GM06990 (cell line): ENCODE measurements around the gene GHRH.

Experiments
- DNase-seq: peaks from one replicate; pipeline ENCODE4 v3.0.0-alpha.2; 2011; ENCODE audit not compliant: insufficient read length; ENCODE audit errors: extremely low read depth
- H3K27me3 ChIP-seq: replicated peaks from 2 replicates; pipeline ENCODE4 v1.6.0; 2011; ENCODE audit warnings: low read length; ENCODE audit not compliant: control insufficient read depth, insufficient read depth
- H3K36me3 ChIP-seq: 2 replicates; pipeline ENCODE4 v1.5.1; 2011; ENCODE audit warnings: low read length; ENCODE audit not compliant: control insufficient read depth, insufficient read depth
- H3K4me3 ChIP-seq: replicated peaks from 2 replicates; pipeline ENCODE4 v1.5.1; 2011; ENCODE audit warnings: low read depth, mild to moderate bottlenecking, control low read depth, low read length
- TF ChIP-seq, protein P1 (sequence below): IDR thresholded peaks from 2 replicates; pipeline ENCODE4 v1.5.1; 2011; ENCODE audit warnings: low read length, control low read depth, mild to moderate bottlenecking, inconsistent platforms; ENCODE audit not compliant: insufficient read depth, poor library complexity, severe bottlenecking

Gene GHRH

DNA sequence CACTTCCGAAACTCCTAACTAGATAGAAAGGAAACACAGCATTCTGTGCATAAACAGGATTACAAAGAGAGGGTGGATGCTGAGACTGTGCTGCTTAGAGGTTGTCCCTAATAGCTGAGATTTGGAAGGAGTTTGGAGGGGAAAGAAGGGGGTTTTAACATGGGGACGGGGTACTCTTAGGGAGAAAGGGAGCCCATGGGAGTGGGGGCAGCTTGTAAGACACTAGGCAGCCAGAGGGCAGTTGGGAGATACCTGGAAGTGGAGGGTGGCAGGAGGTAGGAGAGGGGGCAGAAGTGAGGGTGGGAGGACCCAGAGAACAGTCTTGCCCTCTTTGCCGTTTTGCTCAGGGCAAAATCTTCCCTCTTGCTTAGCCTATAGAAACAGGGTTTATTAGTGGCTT, 44.2 kb upstream of the GHRH start:
- Histone ChIP-seq H3K27me3 (no peaks in the 10 kb centered on the region), H3K36me3 (peaks cover 31% of the 10 kb centered on the region), H3K4me3 (no peak overlapping the region)
- TF ChIP-seq, protein P1, sequence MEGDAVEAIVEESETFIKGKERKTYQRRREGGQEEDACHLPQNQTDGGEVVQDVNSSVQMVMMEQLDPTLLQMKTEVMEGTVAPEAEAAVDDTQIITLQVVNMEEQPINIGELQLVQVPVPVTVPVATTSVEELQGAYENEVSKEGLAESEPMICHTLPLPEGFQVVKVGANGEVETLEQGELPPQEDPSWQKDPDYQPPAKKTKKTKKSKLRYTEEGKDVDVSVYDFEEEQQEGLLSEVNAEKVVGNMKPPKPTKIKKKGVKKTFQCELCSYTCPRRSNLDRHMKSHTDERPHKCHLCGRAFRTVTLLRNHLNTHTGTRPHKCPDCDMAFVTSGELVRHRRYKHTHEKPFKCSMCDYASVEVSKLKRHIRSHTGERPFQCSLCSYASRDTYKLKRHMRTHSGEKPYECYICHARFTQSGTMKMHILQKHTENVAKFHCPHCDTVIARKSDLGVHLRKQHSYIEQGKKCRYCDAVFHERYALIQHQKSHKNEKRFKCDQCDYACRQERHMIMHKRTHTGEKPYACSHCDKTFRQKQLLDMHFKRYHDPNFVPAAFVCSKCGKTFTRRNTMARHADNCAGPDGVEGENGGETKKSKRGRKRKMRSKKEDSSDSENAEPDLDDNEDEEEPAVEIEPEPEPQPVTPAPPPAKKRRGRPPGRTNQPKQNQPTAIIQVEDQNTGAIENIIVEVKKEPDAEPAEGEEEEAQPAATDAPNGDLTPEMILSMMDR = no peak
- DNase-seq = no peak

DNA sequence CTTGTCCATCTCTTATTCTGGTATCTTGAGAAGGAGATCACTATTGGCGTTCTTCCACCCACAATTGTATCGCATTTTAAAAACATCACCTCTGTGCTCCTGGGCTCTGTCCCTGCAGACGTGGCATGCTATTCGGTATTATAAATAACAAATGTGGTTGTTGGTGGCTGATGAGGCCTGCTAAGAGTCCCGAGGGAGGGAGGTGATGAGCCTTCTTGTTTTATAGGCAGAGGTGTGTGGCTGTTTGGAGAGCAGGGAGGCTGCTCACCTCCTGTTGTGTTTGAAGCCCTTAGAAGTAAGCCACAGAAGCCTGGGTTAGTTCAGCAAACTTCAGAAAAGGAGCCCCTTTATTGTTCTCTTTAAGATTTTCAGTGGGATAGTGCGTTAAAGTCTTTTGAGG, 43.5 kb upstream of the GHRH start:
- Histone ChIP-seq H3K36me3 (peaks cover 29% of the 10 kb centered on the region), H3K4me3 (no peak overlapping the region), H3K27me3 (no peaks in the 10 kb centered on the region)
- DNase-seq = no peak
- TF ChIP-seq, protein P1 = no peak

DNA sequence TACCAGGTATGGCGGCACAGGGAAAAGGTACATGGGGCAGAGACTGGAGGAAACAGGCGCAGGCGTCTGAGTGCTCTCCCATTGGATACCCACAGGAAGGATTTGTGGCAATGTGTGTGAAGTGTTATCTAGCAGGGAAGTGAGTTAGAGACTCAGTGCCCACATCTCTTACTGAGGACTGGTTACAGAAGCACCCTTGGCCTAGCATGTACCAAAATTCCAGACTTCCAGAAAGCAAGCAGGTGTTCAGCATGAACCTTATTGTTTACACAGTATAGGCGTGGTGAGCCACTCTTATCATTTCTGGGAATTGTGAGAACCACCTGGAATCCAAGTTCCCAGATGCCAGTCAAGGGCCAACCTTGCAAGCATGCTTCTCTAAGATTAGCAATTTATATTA, 42.0 kb upstream of the GHRH start:
- DNase-seq = no peak
- TF ChIP-seq, protein P1 = no peak
- no peak overlapping the region for H3K4me3 ChIP-seq
- no peaks in the 10 kb centered on the region for H3K27me3 ChIP-seq
- H3K36me3 ChIP-seq = peaks cover 22% of the 10 kb centered on the region

DNA sequence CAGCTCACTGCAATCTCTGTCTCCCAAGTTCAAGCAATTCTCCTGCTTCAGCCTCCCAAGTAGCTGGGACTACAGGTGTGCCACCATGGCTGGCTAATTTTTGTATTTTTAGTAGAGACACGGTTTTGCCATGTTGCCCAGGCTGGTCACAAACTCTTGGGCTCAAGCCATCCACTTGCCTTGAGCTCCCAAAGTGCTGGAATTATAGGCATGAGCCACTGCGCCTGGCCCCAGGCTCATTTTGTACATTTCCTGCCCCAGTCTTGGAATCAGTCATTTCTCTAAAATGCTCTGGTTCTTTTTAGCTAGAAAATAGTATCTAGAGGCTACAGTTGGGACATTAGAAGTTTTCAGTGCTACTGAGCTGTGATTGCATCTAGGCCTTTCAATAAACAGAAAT, 41.4 kb upstream of the GHRH start:
- no peak for DNase-seq
- H3K27me3 ChIP-seq = no peaks in the 10 kb centered on the region
- peaks cover 22% of the 10 kb centered on the region for H3K36me3 ChIP-seq
- TF ChIP-seq, protein P1 = no peak
- H3K4me3 ChIP-seq = no peak overlapping the region

DNA sequence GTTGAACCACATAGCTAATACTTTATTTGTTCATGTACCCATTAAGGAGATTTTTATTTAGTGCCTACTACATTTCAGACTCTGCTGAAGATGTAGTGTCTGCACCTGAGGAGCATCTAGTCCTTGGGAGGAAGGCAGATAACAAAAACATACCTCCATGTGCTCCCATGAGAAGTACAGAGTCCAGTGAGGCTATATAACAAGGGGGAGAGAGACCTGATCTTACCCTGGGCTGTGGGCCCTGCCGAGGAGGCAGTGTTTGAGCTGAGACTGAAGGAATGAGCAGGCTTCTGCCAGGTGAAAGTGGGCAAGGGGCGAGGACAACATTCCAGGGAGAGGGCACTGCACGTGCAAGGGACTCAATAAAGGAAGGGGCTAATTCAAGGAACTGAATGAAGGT, 39.9 kb upstream of the GHRH start:
- H3K36me3 ChIP-seq = peaks cover 23% of the 10 kb centered on the region
- TF ChIP-seq, protein P1 = no peak
- no peak overlapping the region for H3K4me3 ChIP-seq
- DNase-seq = no peak
- no peaks in the 10 kb centered on the region for H3K27me3 ChIP-seq

GRCh38 chr20:37301120-37301519, 39.5 kb upstream of the GHRH start:
- peaks cover 22% of the 10 kb centered on the region for H3K36me3 ChIP-seq
- no peak for DNase-seq

More at GRCh38 chr20:37301120-37301519, 39.5 kb upstream of the GHRH start:
- TF ChIP-seq, protein P1 = no peak
- Histone ChIP-seq H3K27me3 (no peaks in the 10 kb centered on the region), H3K4me3 (no peak overlapping the region)
